ENCODE data around the gene MSTO1. TPM values are rescaled to one million over a fixed set of nuclear protein-coding genes. Genes with fewer than 3 reads are reported as not detected.

Gene MSTO1
- total RNA-seq, 2 donors from 2014 or later, result 49.2 to 60.1 TPM

Other genes with a start within 250 kb of the MSTO1 start
- gene ASH1L, start 47.4 kb upstream of the MSTO1 start, total RNA-seq, result 10 to 100 TPM; 75.5 to 84.6 TPM
- gene YY1AP1, start 78.6 kb downstream of the MSTO1 start, total RNA-seq, result 10 to 100 TPM; 85.0 to 86.4 TPM
- gene DAP3, start 78.9 kb downstream of the MSTO1 start, total RNA-seq, result 100 to 1,000 TPM in 1 of 2 donors, 10 to 100 TPM in 1; 98.9 to 127 TPM
- gene GON4L, start 247.0 kb downstream of the MSTO1 start, total RNA-seq, result 10 to 100 TPM; 88.4 to 93.9 TPM
- gene SYT11, start 249.3 kb downstream of the MSTO1 start, total RNA-seq, result 10 to 100 TPM; 27.0 to 30.2 TPM